ENCODE results near the gene TRIM67.

DNA sequence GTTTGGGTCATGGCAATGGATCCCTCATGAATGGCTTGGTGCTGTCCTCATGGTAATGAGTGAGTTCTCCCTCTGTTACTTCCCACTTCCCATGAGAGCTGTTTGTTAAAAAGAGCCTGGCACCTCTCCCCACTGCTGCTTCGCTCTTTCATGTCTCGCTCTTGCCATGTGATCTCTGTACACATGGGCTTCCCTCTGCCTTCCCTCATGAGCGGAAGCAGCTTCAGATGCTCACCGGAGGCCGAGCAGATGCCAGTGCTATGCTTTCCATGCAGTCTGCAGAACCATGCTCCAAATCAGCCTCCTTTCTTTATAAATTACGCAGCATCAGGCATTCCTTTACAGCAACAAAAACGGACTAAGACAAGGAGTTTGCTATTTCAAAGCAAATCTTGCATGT is 64.3 kb downstream of the TRIM67 start:
- TF ChIP-seq, protein P1, sequence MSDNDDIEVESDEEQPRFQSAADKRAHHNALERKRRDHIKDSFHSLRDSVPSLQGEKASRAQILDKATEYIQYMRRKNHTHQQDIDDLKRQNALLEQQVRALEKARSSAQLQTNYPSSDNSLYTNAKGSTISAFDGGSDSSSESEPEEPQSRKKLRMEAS (IDR thresholded peaks at IDR 0.05): no peak
- TF ChIP-seq HOXA7 (CRISPR knock-in tag; IDR thresholded peaks at IDR 0.05): no peak
- TF ChIP-seq HDAC2 (IDR thresholded peaks at IDR 0.05): no peak
- TF ChIP-seq RAD21 (conservative IDR thresholded peaks at IDR 0.05 in 1 of 2, IDR thresholded peaks at IDR 0.05 in 1 of 2): no peak

Measured in A549 (cell line).